HG03354 (cell line): ENCODE measurements around the gene RNF181.
"Not testable (repeated sequence)": the region's sequence is repeated elsewhere in the genome, so short reads cannot be mapped to it uniquely, and the experiment has no call there.

ENCODE experiments used
- ATAC-seq: cut with Tn5 transposase; IDR thresholded peaks from one replicate; pipeline ENCODE4 v1.9.1; 2021; ENCODE audit warnings: mild to moderate bottlenecking; ENCODE audit not compliant: unreplicated experiment, poor library complexity, severe bottlenecking

RNF181 gene, protein sequence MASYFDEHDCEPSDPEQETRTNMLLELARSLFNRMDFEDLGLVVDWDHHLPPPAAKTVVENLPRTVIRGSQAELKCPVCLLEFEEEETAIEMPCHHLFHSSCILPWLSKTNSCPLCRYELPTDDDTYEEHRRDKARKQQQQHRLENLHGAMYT

DNA sequence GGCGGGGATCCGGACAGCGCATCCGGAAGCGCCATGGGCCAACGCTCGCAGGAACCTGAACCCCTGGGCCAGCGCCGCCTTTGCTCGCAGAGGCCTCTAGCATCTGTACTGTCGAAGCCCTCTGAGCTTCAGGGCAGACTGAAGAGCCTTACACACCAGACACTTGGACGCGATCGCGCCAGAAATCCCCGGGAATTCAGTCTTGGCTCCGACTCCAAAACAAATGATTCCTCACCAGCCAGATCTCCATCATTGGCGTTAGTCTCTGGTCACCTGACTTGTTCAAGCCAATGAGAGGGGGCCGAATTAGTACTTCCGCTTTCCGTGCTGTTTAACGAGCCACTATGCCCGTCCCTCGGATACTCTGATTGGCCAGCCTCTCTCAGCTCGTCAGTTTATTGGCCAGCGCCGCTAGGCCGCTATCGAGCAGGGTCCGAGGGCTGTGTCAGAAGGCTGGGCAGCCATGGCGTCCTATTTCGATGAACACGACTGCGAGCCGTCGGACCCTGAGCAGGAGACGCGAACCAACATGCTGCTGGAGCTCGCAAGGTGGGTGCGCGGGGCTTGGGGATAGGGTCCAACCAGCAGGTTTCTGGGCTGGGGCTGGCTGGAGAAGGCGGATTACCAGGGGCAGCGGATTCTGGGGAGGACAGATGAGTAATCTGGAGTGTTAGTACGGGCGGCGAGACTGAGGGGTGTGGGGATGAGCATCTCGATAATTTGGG is at the start of gene RNF181:
TSS of gene RNF181 (plus strand) at position 445 of the 725 bp plus-strand sequence. CDS start at position 464, 19 bp downstream.
- ATAC-seq, result peak; percentile 99

DNA sequence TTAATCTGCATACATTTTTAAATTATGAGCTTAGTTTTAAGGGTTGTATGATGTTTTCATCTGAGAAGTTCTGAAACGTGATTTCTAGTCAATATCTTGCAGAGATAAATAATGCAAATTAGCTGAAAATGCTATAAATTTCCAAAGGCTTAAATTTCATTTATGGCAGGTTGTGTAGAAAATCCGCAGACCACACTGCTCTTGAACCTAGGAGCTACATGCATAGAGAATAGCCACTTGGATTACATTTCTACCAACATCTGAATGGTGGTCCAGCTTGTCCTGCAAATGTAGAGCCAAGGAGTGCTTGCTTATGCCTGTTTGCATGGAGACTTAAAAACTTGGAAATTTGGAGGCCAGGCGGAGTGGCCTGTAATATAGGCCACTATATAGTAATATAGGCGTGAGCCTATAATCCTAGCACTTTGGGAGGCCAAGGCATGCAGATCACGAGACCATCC is 49.7 kb upstream of the RNF181 start:
- ATAC-seq, result no peak

DNA sequence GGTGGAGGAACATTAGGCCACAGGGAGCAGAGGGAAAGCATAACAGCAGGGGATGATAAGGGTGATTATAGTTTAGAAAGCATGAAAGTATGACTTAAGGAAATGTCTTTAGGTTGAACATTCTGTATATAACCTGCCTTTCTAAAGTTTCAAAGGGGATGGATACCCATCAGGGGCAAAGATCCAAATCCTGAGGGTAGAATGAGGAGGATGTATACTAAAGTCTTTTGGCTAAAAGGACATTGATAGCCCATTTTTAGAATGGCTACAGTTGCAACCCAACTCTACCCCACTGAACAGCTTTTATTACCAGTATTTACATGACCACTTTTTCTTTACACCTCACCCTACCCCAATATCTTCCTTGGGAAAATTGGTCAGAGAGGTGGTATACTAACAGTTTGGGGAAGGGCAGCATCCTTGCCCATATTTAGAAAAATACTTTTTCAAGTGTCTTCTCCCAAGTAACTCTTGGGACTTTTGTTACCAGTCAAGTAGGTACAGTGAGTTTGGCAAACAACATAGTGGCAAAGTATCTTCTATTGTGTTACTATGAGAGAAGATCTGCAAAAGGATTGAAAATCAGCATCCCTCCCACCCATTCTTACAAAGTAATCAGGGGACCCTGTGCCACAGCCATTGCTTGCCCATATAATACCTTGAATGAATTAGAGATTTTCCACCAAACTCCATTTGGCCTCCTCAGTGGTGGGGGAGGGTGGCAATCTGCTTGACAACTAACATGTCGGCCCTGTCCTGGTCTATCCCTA is 48.3 kb upstream of the RNF181 start:
- ATAC-seq, result no peak

DNA sequence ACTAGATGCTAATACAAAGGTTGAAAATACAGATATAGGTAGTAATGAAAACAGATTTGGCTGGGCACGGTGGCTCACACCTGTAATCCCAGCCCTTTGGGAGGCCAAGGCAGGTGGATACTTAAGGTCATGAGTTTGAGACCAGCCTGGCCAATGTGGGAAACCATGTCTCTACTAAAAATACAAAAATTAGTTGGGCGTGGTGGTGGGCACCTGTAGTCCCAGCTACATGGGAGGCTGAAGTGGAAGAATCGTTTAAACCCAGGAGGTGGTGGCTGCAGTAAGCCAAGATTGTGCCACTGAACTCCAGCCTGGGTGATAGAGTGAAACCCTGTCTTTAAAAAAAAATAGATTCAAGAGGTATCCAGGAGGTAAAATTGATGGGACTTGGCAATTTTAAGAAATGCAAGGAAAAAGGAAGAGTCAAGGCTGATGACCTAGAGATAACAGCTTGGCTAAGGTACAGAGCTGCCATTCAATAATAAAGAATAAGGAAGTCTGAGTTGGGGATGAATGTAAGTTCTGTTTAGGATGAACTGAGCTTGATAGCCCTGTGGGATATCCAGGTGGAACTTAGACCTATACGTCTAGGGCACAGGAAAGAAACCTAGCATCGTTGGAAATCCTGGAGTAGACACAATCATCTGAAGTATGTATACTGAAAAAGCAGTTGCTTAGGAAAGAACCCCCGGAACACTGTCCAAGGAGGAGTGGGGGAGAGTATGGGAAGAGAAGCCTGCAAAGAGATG is 47.5 kb upstream of the RNF181 start:
- ATAC-seq, result no peak

DNA sequence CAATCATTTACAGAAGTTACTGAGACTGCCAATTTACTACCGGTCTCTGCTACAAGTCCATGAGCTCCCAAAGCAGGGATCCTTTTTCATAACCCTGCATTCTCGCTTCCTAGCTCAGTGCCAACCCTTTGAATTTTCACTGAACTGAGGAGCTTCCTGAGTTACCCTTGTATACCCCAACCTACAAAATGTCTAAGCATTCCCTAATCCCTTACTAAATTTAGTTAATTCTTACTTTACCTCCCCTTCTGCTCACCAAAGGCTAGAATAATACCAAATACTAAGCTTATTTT is 47.0 kb upstream of the RNF181 start:
- no peak for ATAC-seq

DNA sequence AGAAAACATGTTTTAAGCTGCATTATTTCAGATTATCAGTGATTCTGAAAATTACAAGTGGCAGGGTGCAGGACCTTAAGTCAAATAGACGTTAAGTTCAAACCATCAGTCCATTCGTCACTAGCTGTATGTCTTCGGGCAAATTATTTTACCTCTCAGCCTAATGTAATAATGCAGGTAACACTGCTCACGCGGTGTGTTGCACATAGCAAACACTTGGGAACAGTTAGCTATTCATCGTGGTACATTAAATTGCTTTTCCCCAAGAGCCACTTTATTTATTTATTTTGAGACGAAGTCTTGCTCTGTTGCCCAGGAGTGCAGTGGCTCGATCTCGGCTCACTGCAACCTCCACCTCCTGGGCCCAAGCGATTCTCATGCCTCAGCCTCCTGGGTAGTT is 46.5 kb upstream of the RNF181 start:
- no peak for ATAC-seq

DNA sequence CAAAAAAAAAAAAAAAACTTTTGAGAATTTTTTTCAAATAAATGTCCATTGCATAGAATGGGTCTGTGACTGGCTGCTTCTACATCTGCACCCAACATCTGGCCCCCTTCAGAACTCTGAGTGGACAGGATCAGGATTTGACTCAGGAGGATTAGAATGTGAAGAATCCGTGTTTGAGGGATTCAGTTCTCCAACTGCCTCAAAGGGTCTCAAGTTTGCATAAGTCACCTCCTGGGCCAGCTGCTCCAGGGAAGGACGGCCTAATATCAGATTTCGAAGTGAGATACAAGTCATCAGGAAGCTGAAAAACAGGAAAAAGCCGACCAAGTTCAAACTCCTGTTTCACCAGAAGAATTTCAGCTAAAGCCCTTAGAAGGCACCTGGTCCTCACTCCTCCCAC is 45.7 kb upstream of the RNF181 start:
- no peak for ATAC-seq

DNA sequence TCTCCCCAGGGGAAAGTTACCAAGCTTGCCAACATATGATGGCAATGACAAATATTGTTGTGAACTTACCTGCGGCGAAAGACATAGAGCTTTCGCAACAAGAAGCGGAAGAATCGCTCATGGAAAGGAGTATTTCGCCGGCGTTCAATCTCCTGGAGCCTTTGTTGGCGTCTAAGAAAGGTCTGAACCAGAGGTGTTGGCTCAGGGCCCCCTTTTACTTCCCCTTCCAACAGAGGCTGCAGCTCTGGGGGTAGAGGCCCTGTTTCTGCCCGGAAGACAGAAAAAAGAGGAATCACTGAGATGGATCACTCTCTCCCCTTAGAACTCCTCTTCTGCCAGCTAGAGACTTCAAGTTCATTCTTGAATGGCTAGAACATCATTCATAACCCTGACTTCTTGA is 45.1 kb upstream of the RNF181 start:
- no peak for ATAC-seq

DNA sequence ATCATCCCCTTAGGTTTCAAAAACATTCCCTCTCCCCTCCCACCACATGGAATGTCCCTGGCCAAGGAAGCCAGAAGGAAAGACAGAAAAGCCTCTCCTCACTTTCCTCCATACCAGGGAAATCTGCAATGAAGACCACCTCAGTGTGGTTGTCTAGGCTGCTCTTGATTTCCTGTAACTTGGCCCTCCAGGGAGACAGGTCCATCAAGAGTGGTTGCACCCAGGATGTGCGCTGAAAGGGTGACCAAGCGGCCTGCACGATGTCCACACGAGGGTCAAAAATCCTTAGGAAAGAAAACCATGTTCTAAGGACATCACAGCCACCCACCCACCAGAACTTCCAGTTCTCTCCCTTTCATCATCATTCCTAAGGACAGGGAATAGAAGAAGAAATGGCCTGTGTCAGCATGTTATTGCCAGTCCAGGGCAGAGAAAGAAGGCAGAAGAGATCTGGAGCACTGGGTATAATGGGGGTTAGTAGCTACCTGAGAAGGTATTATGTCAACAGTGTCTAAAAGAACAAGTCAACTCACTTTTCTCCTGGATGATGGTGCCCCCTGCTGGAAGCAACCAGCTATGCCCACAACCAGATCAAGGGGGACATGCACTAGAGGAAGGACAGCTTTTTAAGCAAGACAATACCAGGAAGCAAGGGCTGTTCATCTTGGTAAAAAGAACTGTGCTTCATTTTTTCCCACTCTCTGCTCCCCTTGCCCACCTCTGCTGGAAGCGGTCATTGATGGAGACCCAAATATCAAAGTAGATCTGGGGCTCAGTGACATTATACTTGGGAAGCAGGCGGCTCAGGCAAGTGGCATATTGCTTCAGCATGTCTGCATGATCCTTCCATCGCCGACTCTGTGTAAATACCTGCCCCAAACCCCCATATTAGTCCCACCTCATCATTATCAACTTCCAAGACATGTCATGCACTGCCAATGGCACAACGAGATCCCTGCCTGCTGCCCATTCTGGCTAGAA is 43.6 kb upstream of the RNF181 start:
- ATAC-seq, result peak; percentile 75

DNA sequence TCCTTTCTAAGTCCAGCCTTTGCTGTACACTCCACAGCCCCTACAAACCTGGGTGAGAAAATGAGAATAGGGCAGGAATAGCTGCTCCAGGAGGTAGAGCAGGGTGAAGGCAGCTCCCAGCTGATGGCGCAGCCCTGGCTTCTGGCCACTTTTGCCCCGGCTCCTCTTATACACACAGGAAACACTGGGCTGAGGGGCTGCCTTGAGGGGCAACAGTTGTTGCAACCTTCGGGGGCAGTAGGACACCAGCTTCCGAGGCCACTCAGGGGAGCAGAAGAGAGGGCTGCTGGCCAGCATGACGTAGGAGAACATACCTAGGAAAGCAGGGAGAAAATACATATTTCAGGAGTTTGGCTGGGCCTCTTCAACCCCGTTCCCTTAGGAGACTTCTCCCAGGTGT is 42.4 kb upstream of the RNF181 start:
- no peak for ATAC-seq

DNA sequence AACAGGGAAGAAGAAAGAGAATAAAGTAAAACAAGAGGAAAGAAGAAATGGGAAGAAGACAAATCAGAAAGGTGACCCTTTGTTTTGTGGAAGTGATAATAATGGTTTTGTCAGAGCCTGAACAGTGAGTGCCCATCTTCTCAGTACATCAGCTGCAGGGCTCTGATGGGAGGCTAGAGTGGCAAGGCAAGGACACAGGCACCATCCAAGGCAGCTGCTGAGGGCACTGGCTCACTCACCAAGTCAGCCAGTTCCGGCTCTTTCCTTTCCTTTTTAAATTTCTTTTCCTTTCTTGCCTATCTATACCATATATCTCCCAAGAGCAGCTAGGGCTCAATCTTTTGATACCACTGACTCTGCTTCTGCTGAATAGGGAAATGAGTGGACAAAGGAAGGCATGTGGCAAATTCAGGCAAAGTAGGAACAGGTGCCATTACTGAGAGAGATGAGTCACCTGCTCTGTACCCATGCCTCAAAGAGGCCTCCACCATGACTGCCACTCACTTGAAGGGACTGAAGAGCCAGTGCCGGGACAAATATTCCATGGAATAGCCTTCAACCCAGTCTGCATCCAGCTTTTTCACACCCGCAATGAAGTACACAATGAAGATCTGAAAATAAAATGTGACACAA is 40.4 kb upstream of the RNF181 start:
- no peak for ATAC-seq

DNA sequence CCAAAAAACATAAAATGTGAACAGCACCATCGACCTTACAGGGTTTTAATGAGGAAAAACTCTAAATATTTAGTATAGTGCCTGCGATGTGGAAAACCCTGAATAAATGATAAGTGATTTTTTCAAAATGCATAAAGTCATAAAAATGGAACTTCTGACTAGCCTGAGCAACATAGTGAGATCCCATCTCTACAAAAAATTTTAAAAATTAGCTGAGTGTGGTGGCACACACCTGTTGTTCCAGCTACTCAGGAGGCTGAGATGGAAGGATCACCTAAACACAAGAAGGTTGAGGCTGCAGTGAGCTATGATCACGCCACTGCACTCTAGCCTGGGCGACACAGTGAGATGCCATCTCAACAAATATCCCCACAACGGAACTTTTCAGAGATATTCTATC is 38.4 kb upstream of the RNF181 start:
- ATAC-seq, result no peak

DNA sequence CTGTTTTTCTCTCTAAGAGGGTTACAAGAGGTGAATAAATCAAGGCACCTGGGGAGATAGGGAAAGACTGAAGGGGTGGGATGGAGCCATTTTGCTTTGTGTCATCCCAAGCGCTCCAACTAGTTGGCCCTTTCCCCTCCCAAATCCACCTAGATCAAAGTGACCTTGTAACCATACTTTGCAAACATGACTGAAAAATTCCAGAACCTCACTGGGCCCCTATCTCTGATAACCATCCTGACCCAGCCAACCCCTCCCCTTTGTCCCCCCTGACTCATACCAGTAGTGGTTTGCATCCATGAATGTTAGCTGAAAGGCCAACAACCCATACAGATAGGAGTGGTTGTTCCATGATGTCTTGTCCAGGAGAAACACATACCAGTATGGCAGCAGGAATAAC is 37.4 kb upstream of the RNF181 start:
- ATAC-seq, result no peak

DNA sequence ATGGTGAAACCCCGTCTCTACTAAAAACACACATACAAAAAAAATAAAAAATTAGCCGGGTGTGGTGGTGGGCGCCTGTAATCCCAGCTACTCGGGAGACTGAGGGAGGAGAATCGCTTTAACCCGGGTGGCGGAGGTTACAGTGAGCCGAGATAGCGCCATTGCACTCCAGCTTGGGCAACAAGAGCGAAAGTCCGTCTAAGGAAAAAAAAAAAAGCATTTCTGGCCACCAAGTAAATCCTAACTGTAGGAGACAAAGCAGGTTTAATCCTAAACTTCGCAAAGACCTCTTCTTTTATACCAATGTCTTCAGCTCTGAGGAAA is 35.2 kb upstream of the RNF181 start:
- ATAC-seq, result not testable (repeated sequence)

DNA sequence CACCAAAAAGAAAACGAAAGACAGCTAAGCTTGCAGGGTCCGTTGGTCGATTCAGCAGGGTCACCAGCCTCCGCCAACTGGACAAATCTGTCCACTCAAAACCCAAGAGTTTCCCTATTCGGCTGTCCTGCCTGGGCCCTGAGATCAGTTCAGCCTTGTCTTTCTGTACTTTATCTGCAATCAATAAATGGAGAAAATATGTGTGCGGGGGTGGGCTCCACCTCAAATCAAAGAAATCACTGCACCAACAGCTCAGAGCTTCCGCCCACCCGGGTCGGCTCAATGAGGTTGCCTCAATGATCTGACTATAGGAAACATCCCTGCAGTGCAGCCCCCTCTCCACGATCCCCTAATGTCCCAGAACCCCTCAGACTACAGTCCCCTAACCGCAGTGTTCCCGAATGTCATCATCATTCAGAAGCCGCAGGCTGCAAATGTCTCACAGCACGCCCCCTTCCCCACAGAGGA is 34.7 kb upstream of the RNF181 start:
- ATAC-seq, result peak; percentile 13

DNA sequence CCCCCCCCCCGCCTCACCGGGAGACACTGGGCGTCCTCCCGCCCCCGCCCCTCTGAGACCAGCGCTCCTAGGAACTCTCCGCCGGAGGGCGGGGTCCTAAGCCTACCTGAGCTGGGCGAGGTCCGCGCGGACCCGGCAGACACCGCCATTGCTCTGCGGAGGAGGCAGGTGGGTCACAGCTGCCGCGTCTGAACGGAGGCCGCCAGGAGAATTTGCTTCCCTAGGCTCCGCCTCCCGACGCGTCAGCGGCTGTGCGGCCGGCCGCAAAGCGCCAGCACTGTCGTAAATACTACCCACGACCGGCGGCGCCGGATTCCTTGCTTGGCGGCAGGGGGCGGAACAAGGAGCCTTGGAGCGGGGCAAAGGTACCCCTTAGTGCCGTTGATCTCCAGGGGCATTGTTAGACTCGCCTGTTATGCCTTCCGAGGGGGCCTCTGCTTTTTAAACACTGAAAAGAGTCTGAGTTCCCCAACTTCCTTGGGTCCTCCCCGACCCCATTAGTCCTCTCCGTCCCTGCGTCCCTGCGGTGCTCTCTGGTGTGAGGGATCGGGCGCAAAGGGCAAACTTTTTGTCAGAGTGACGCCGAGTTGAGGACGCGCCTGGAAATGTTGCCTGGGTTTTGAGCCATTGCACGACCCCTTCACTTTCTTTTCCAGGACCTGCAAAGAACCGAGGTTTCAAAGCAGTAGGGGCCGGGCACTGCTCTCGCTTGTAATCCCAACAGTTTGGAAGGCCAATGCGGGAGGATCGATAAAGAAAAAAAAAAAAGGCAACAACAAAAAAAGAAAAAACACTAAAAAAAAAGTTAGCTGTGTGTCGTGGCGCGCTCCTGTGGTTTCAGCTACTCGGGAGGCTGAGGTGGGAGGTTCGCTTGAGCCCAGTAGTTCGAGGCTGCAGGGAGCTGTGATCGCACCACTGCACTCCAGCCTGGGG is 34.0 kb upstream of the RNF181 start, which contains the start of gene GGCX:
TSS of gene GGCX (minus strand) at position 214 of the 933 bp plus-strand sequence. CDS start at position 149, 65 bp downstream.
- ATAC-seq, result peak; percentile 91

DNA sequence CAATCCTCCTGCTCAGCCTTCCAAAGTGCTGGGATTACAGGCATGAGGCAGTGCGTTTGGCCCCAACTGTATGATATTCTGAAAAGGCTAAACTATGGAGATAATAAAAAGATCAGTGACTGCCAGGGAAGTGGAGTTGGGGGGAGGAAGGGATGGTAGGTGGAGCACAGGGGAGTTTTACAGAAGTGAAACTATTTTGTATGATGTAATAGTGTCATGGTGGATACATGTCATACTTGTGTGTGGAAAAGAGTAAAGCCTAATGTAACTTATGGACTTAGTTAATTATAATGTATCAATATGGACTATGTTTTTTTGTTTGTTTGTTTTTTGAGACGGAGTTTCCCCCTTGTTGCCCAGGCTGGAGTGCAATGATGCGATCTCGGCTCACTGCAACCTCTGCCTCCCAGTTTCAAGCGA is 31.4 kb upstream of the RNF181 start:
- peak; percentile 35 for ATAC-seq

DNA sequence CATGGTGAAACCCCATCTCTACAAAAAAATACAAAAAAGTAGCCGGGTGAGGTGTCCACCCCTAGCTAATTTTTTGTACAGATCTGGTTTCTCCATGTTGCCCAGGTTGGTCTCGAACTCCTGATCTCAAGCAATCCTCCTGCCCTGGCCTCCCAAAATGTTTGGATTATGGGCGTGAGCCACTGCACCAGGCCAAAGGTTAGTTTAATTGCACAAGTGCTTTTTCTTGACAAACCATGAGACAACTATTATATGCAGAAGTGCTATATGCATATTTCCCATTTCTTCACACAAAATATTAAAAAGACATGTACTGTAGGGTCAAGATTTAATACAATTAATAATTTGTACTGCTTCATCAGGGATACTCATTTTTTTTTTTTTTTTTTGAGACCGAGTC is 29.3 kb upstream of the RNF181 start:
- no peak for ATAC-seq
